CMK (cell line): ENCODE data around the gene KLHL15.
"Not testable (repeated sequence)": the region's sequence is repeated elsewhere in the genome, so short reads cannot be mapped to it uniquely, and the experiment has no call there.

Source experiments
- DNase-seq: peaks from one replicate; pipeline ENCODE4 v3.0.0-alpha.2; 2010; ENCODE audit warnings: low read depth

KLHL15 gene

DNA sequence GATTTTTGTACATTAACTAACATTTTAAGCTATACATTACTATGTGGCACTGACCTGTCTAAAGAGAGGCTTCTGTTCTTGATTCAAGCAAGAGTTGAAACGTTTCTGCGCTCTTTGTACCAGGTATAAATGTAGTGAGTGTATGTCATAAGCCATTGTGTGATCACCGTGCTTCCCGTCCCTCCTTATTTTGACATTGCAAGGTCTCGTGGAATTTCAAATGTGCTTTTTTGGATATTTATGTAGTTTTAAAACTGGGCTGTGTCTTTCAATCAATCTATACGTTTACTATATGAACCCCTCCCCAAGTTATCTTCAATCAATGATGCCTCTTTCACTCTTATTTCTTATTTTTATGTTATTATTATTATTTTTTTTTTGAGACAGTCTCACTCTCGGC is at the start of gene KLHL15:
Gene KLHL15, minus strand, starts transcription at position 101 of the 400 bp plus-strand sequence. CDS start 20,493 bp downstream, outside the sequence.
- DNase-seq = no peak

DNA sequence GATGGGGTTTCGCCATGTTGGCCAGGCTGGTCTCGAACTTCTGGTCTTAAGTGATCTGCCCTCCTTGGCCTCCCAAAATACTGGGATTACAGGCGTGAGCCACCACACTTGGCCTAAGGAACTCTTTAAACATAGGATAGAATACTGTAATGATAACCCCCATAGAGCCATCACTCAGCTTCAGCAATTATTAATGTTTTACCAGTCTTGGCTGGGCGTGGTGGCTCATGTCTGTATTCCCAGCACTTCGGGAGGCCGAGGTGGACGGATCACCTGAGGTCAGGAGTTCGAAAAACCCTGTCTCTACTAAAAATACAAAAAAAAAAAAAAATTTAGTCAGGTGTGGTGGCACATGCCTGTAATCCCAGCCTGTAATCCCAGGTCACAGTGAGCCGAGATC is 42.9 kb upstream of the KLHL15 start:
- DNase-seq = no peak

- no peak for DNase-seq
Measured at GRCh38 chrX:24063488-24063887, 36.5 kb upstream of the KLHL15 start.

GRCh38 chrX:24055043-24055356 is 28.0 kb upstream of the KLHL15 start:
- no peak for DNase-seq

- DNase-seq = peak; percentile 63
Measured at GRCh38 chrX:24054182-24055042, 27.4 kb upstream of the KLHL15 start, which contains the start of gene EIF2S3. Gene EIF2S3, plus strand, starts transcription at chrX:24054956. Its CDS starts 13 bp downstream, at chrX:24054969.

DNA sequence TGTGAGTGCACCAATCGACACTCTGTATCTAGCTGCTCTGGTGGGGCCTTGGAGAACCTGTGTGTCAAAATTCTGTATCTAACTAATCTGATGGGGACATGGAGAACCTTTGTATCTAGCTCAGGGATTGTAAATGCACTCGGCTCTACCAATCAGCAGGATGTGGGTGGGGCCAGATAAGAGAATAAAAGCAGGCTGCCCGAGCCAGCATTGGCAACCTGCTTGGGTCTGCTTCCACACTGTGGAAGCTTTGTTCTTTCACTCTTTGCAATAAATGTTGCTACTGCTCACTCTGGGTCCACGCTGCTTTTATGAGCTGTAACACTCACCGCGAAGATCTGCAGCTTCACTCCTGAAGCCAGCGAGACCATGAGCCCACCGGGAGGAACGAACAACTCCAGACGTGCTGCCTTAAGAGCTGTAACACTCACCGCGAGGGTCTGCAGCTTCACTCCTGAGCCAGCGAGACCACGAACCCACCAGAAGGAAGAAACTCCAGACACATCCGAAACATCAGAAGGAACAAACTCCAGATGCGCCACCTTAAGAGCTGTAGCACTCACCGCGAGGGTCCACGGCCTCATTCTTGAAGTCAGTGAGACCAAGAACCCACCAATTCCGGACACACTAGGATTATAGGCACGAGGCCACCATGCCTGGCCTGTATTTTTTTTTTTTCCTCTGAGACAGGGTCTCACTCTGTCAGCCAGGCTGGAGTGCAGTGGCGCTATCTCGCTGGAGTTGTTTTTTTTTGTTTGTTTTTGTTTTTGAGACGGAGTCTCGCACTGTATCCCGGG is 23.7 kb upstream of the KLHL15 start:
- DNase-seq = not testable (repeated sequence)

- not testable (repeated sequence) for DNase-seq
Measured at GRCh38 chrX:24049643-24050042, 22.7 kb upstream of the KLHL15 start.

DNA sequence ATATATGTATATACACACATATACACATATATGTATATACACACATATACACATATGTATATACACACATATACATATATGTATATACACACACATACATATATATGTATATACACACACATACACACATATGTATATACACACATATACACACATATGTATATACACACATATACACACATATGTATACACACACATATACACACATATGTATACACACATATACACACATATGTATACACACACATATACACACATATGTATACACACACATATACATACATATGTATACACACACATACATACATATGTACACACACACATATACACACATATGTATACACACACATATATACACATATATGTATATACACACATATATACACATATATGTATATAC is 19.1 kb upstream of the KLHL15 start:
- DNase-seq = not testable (repeated sequence)

GRCh38 chrX:24037729-24038128 is 10.7 kb upstream of the KLHL15 start:
- DNase-seq = no peak

DNA sequence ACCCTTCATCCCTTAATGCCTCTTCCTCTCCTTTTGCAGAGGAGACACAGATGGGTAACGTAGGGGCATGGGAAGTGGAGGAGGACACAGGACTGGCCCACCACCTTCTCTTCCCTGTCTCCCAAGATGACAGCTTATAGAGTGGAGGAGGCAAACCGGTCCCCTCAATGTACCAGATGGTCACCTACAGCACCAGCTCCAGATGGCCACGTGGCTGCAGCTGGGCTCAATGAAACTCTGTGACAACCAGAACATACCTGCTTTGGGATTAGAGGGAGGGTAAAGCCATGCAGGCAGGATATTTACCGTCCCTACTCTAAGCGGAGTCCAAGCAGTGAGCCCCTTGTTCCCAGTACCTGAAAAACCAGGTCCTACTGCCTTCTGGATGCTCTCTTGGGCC is 7.5 kb upstream of the KLHL15 start:
- no peak for DNase-seq

- no peak for DNase-seq
Measured at GRCh38 chrX:24030597-24030996, 3.6 kb upstream of the KLHL15 start.

DNA sequence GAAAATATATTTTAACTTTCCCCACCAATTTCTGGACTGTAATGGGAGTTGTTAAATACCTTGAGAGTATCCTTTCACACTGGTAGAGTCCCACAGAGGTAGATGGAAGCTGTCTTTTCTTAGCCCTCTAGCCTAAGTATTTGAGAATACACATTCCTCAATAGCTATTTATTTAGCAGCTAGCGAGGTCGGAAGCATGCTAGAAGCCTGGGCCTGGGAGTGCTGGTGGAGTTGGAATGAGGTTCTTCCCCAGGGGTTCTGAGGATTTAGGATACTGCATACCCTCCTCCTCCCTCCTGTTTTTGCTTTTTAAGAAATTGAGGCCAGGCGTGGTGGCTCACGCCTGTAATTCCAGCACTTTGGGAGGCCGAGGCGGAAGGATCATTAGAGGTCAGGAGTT is 999 bp upstream of the KLHL15 start:
- DNase-seq = no peak

GRCh38 chrX:24026432-24026831 is 554 bp downstream of the KLHL15 start:
- DNase-seq = no peak

- no peak for DNase-seq
Measured at GRCh38 chrX:24025741-24026403, 1.1 kb downstream of the KLHL15 start.

GRCh38 chrX:24024819-24025740 is 1.9 kb downstream of the KLHL15 start:
- peak; percentile 33 for DNase-seq

DNA sequence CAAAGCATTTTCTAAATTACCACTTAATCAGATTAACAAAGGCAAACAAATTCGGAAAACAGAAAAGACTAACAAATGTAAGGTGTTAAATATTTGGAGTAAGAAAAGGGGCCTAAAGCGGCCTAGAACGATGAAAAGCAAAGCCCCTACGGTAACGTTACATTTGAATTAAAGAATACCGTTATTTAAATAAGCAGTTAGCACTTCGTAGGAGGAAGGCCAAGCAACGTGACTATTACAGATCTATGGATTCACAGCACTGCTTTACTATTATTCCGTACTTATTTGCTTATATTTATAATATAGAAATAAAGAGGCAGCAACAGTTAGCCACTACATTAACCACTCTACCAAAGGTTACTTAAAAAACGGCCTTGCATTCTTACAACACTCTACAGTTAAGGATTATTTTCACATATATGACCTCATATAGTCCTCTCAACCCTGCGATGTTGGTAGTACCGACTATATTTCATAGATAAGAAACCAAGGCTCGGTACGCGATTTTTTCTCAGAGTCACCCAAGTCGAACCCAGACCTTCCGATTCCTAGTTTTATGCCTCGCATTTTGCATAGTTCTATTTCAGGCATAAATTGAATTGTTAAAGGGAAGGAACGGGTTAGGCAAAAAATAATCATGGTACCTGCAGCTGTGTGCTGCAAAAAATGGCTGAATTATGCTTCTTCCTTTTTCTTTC is 2.9 kb downstream of the KLHL15 start:
- DNase-seq = no peak

DNA sequence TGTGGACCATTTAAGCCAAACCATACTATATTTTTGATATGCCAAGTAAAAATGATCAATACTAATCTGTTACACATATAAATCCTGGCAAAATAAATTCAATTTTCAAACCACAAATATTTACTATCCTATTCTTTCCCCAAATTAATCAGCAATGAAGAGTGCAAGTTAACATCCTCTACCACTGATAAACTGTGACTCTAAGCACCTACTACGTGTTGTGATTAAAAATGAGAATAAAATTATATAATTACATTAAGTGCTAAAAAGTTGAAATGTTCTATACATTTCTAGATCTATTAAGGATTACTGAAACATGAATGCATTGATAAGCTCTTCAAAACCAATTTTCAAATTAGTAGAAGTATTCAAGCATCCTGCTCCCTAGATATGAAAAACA is 3.4 kb downstream of the KLHL15 start:
- DNase-seq = no peak

- no peak for DNase-seq
Measured at GRCh38 chrX:24020306-24020876, 6.6 kb downstream of the KLHL15 start.

- DNase-seq = no peak
Measured at GRCh38 chrX:24019448-24019847, 7.5 kb downstream of the KLHL15 start.

- DNase-seq = no peak
Measured at GRCh38 chrX:24018809-24019208, 8.2 kb downstream of the KLHL15 start.

- DNase-seq = no peak
Measured at GRCh38 chrX:24017674-24018073, 9.3 kb downstream of the KLHL15 start.
